Bronchial epithelial cell (primary cell): Measurements from ENCODE around the gene GPR148. TPM values are rescaled to one million over a fixed set of nuclear protein-coding genes. Genes with fewer than 3 reads are reported as not detected.
A peak's percentile ranks its signal among the peaks of the same experiment; 100 is the strongest.

Source experiments
- DNase-seq: peaks from one replicate; pipeline ENCODE4 v3.0.0-alpha.2; 2010; ENCODE audit warnings: low read depth
- FAIRE-seq: peaks from 2 replicates; lab custom pipeline; 2011; peaks lifted over from hg19 to GRCh38; lab: Jason Lieb, UNC
- H3K27me3 ChIP-seq: 2 replicates; pipeline ENCODE4 v1.5.1; 2011; ENCODE audit warnings: low read length; ENCODE audit not compliant: control insufficient read depth, insufficient read depth
- H3K36me3 ChIP-seq: 2 replicates; pipeline ENCODE4 v1.5.1; 2011; ENCODE audit warnings: low read length; ENCODE audit not compliant: control insufficient read depth, insufficient read depth
- H3K4me3 ChIP-seq: 2 replicates; pipeline ENCODE4 v1.5.1; 2011; ENCODE audit warnings: mild to moderate bottlenecking, low read depth, low read length, control low read depth
- total RNA-seq: library from RNA; depleted of rRNA; stranded (reverse); fragments of >200 nt; gene quantifications from 2 replicates; pipeline ENCODE4 v1.2.1, GENCODE V29; 2014
- TF ChIP-seq, protein P1 (sequence below): IDR thresholded peaks from 2 replicates; pipeline ENCODE4 v1.5.1; 2011; ENCODE audit warnings: mild to moderate bottlenecking, moderate library complexity, low read length, control low read depth, inconsistent platforms; ENCODE audit not compliant: insufficient read depth, severe bottlenecking

The GPR148 gene
- total RNA-seq, 1 donor from 2014 or later: not detected

GRCh38 chr2:130720528-130720927 is 8.3 kb upstream of the GPR148 start:
- Histone ChIP-seq H3K36me3 (no peaks in the 10 kb centered on the region), H3K27me3 (no peaks in the 10 kb centered on the region), H3K4me3 (no peak overlapping the region)
- no peak for FAIRE-seq
- DNase-seq: no peak
- TF ChIP-seq, protein P1, sequence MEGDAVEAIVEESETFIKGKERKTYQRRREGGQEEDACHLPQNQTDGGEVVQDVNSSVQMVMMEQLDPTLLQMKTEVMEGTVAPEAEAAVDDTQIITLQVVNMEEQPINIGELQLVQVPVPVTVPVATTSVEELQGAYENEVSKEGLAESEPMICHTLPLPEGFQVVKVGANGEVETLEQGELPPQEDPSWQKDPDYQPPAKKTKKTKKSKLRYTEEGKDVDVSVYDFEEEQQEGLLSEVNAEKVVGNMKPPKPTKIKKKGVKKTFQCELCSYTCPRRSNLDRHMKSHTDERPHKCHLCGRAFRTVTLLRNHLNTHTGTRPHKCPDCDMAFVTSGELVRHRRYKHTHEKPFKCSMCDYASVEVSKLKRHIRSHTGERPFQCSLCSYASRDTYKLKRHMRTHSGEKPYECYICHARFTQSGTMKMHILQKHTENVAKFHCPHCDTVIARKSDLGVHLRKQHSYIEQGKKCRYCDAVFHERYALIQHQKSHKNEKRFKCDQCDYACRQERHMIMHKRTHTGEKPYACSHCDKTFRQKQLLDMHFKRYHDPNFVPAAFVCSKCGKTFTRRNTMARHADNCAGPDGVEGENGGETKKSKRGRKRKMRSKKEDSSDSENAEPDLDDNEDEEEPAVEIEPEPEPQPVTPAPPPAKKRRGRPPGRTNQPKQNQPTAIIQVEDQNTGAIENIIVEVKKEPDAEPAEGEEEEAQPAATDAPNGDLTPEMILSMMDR: no peak

GRCh38 chr2:130724455-130724854 is 4.4 kb upstream of the GPR148 start:
- peak; percentile 72 for FAIRE-seq
- TF ChIP-seq, protein P1: no peak

DNA sequence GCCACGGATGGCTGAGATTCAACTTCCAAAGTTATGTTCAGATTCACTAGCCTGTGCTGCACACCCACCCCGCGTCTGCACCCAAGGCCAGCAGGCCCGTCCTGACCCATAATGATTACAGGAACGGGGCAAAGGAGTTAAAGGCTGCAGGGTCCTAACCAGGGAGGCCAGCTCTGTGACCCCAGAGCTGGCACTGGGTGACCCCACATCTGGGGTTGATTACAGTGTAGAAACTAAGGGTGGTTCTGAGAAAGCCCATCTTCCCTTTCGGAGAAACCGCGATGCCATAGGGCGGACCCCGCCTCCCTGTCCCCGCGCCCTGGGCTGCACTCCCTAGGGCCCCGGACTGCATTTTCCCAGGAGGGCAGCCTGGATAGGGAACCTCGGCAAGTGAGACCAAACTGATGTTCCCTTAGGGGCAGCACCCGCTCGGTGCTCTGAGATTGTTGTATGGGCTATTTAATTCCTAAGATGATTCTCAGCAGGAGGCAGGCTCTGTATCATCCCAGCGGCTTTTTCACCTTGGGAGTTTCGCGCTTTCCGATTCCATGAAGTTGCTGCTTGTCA is 2.2 kb upstream of the GPR148 start:
- peak overlapping the region; percentile 49 for H3K4me3 ChIP-seq
- no peak for DNase-seq
- H3K36me3 ChIP-seq: no peaks in the 10 kb centered on the region
- H3K27me3 ChIP-seq: no peaks in the 10 kb centered on the region
- FAIRE-seq: no peak
- TF ChIP-seq, protein P1: no peak

More at GRCh38 chr2:130724455-130724854, 4.4 kb upstream of the GPR148 start:
- no peak for DNase-seq
- H3K4me3 ChIP-seq: no peak overlapping the region
- H3K36me3 ChIP-seq: no peaks in the 10 kb centered on the region
- no peaks in the 10 kb centered on the region for H3K27me3 ChIP-seq

DNA sequence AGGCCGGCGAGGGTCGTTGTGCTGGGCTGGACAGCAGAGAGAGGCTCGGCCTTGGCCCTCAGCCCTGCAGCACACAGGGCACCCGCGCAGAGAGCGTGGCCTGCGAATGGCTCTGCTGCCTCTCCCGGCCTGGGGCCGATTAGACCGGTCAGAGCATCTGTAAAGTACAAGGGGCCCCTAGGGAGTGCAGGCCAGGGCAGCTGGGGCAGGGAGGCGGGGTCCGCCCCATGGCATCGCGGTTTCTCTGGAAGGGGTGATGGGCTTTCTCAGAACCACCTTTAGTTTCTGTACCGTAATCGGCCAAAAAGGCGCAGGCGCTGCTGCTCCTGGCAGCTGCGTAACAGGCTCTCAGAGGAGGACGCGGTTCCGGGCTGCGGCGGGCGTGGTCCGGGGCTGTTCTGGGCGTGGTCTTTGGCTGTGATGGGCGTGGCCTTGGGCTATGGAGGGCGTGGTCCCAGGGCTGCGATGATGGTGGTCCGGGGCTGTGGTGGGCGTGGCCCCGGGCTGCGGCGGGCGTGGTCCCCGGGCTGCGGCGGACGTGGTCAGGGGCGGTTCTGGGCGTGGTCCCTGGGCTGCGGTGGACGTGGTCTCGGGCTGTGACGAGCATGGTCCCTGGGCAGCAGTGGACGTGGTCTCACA is 1.5 kb upstream of the GPR148 start:
- DNase-seq: peak; percentile 65
- TF ChIP-seq, protein P1: no peak

GRCh38 chr2:130728007-130728454 is 839 bp upstream of the GPR148 start:
- TF ChIP-seq, protein P1: no peak
- Histone ChIP-seq H3K27me3 (no peaks in the 10 kb centered on the region), H3K36me3 (no peaks in the 10 kb centered on the region), H3K4me3 (peak overlapping the region; percentile 49)
- no peak for FAIRE-seq
- peak; percentile 41 for DNase-seq

More for the DNA sequence above, 1.5 kb upstream of the GPR148 start:
- no peak for FAIRE-seq
- H3K4me3 ChIP-seq: peak overlapping the region; percentile 49
- no peaks in the 10 kb centered on the region for H3K27me3 ChIP-seq
- no peaks in the 10 kb centered on the region for H3K36me3 ChIP-seq
